Measurements from ENCODE around the gene COL6A5.
"Not testable (repeated sequence)": the region's sequence is repeated elsewhere in the genome, so short reads cannot be mapped to it uniquely, and the experiment has no call there.

The COL6A5 gene

GRCh38 chr3:130345487-130346079, at the start of gene COL6A5:
TSS of gene COL6A5 (plus strand) at chr3:130345672. CDS start at chr3:130373639, 27,967 bp downstream.
- DNase-seq: no peak

GRCh38 chr3:130299531-130299930, 45.9 kb upstream of the COL6A5 start:
- DNase-seq: no peak

- DNase-seq: no peak
These were observed 44.6 kb upstream of the COL6A5 start for GRCh38 chr3:130300888-130301287.

- DNase-seq: no peak
These were observed 35.4 kb upstream of the COL6A5 start for GRCh38 chr3:130310109-130310508.

- DNase-seq: no peak
These were observed 33.1 kb upstream of the COL6A5 start for GRCh38 chr3:130312374-130312773.

- peak; percentile 1 for DNase-seq
These were observed 29.3 kb upstream of the COL6A5 start for GRCh38 chr3:130316169-130316568.

- no peak for DNase-seq
These were observed 22.0 kb upstream of the COL6A5 start for GRCh38 chr3:130323503-130323902.

GRCh38 chr3:130340766-130341165, 4.7 kb upstream of the COL6A5 start:
- no peak for DNase-seq

GRCh38 chr3:130341388-130341787, 4.1 kb upstream of the COL6A5 start:
- peak; percentile 66 for DNase-seq

GRCh38 chr3:130341882-130342281, 3.6 kb upstream of the COL6A5 start:
- peak; percentile 18 for DNase-seq

GRCh38 chr3:130342821-130343661, 2.4 kb upstream of the COL6A5 start:
- DNase-seq: no peak

- DNase-seq: not testable (repeated sequence)
These were observed 2.8 kb downstream of the COL6A5 start for GRCh38 chr3:130348258-130348657.

GRCh38 chr3:130354430-130354829, 9.0 kb downstream of the COL6A5 start:
- DNase-seq: peak; percentile 43

GRCh38 chr3:130374033-130374432, 28.6 kb downstream of the COL6A5 start:
- DNase-seq: no peak

- no peak for DNase-seq
These were observed 29.4 kb downstream of the COL6A5 start for GRCh38 chr3:130374908-130375307.

- no peak for DNase-seq
These were observed 32.6 kb downstream of the COL6A5 start for GRCh38 chr3:130377960-130378676.

- DNase-seq: no peak
These were observed 33.3 kb downstream of the COL6A5 start for GRCh38 chr3:130378677-130379191.

GRCh38 chr3:130379274-130379673, 33.8 kb downstream of the COL6A5 start:
- no peak for DNase-seq

- DNase-seq: no peak
These were observed 34.9 kb downstream of the COL6A5 start for GRCh38 chr3:130380398-130380797.

GRCh38 chr3:130383424-130383823, 38.0 kb downstream of the COL6A5 start:
- DNase-seq: no peak

GRCh38 chr3:130384476-130385025, 39.1 kb downstream of the COL6A5 start:
- no peak for DNase-seq

- DNase-seq: no peak
These were observed 41.3 kb downstream of the COL6A5 start for GRCh38 chr3:130386604-130387263.

Data from activated CD4-positive, alpha-beta T cell treated with anti-CD3 and anti-CD28 coated beads, Interleukin-2, Interleukin-6, amounts not matched to agents 100 ng/mL and 50 ng/mL, durations not matched to agents 16 hours and 8 hours (primary cell).